Right lobe of liver (tissue), 4 donors: ENCODE data around the gene CAMSAP2.

Experiments
- CTCF ChIP-seq, 4 donors: fragments of 200-600 bp in 3 of 4; fragments of 450-650 bp in 1 of 4; IDR thresholded peaks; one replicate each; pipeline versions ENCODE4 v1.5.1 to v1.8.0; 2016 to 2022; ENCODE audit warnings: antibody characterized with exemption in 4 of 4, mild to moderate bottlenecking in 2 of 4
- POLR2A ChIP-seq: fragments of 450-650 bp; IDR thresholded peaks from one replicate; pipeline ENCODE4 v1.6.1; 2017; ENCODE audit warnings: antibody characterized with exemption, mild to moderate bottlenecking
- donor health status: DM: no; HTN: no; CAD: no.
- donor health status: DM: no; HTN: no; CAD: no.
- donor health status: DM: no; HTN: yes; CAD: no.

- no peak for TF ChIP-seq CTCF (IDR thresholded peaks at IDR 0.05)
- TF ChIP-seq POLR2A: no peak
Measured at GRCh38 chr1:200909071-200909470, 170.4 kb downstream of the CAMSAP2 start.
